Body of pancreas (tissue), 4 donors: ENCODE results near the gene FOXL2. TPM values are rescaled to one million over a fixed set of nuclear protein-coding genes. Genes with fewer than 3 reads are reported as not detected.

Source experiments
- ATAC-seq: fragments of 150-250 bp; one replicate; pipeline ENCODE4 v1.9.1; 2016
- DNase-seq, 4 donors: peaks; one replicate each; pipeline ENCODE4 v3.0.0-alpha.2; 2019
- H3K27ac ChIP-seq, 4 donors: fragments of 200-600 bp; sonication (generic); 1 replicate in 3 of 4; 2 replicates in 1 of 4; pipeline versions ENCODE4 v1.5.1 to v1.6.1; 2016 to 2019; ENCODE audit warnings: mild to moderate bottlenecking in 1 of 4, mixed read lengths in 1 of 4, moderate library complexity in 1 of 4
- H3K27me3 ChIP-seq, 2 donors: fragments of 200-600 bp; sonication (generic); one replicate each; pipeline ENCODE4 v1.6.0; 2016; ENCODE audit warnings: mild to moderate bottlenecking in 1 of 2
- H3K36me3 ChIP-seq, 2 donors: fragments of 200-600 bp; sonication (generic); replicated peaks in 1 of 2; 2 replicates each; pipeline ENCODE4 v1.5.1; 2016; ENCODE audit warnings: low read depth in 2 of 2; ENCODE audit not compliant: insufficient read depth in 1 of 2
- H3K4me1 ChIP-seq: fragments of 200-600 bp; sonication (generic); one replicate; pipeline ENCODE4 v1.6.0; 2016
- H3K4me3 ChIP-seq, 2 donors: fragments of 200-600 bp; sonication (generic); 1 replicate in 1 of 2; 2 replicates in 1 of 2; pipeline ENCODE4 v1.5.1; 2016 to 2019
- H3K9me3 ChIP-seq, 3 donors: fragments of 200-600 bp; sonication (generic); 1 replicate in 2 of 3; 2 replicates in 1 of 3; pipeline ENCODE4 v1.5.1; 2016
- CTCF ChIP-seq, 7 experiments: fragments of 450-650 bp in 4 of 7; fragments of 200-600 bp in 3 of 7; sonication (generic) in 3 of 7; IDR thresholded peaks; one replicate each; pipeline ENCODE4 v1.5.1; 2016 to 2019; ENCODE audit warnings: antibody characterized with exemption in 7 of 7
- POLR2A ChIP-seq, 3 donors: fragments of 450-650 bp; IDR thresholded peaks; one replicate each; pipeline ENCODE4 v1.6.1; 2016; ENCODE audit warnings: antibody characterized with exemption in 3 of 3, mild to moderate bottlenecking in 2 of 3
- WGBS, 2 donors: methylation state at CpG; one replicate each; pipeline ENCODE4 v1.1.5; 2017; 5-methylcytosine and 5-hydroxymethylcytosine counted together
- intact Hi-C: fragments of 100-400 bp; cut with DNase I; formaldehyde crosslinking; loops from one replicate; pipeline ENCODE4 v1.15.1; 2023
- total RNA-seq, 2 donors: library from RNA; depleted of rRNA; stranded (reverse); fragments of >200 nt; gene quantifications; one replicate each; pipeline ENCODE4 v1.1.0, GENCODE V29; 2016

The FOXL2 gene
- total RNA-seq, 2 donors from 2014 or later = 0.26 TPM; not detected in 1

DNA sequence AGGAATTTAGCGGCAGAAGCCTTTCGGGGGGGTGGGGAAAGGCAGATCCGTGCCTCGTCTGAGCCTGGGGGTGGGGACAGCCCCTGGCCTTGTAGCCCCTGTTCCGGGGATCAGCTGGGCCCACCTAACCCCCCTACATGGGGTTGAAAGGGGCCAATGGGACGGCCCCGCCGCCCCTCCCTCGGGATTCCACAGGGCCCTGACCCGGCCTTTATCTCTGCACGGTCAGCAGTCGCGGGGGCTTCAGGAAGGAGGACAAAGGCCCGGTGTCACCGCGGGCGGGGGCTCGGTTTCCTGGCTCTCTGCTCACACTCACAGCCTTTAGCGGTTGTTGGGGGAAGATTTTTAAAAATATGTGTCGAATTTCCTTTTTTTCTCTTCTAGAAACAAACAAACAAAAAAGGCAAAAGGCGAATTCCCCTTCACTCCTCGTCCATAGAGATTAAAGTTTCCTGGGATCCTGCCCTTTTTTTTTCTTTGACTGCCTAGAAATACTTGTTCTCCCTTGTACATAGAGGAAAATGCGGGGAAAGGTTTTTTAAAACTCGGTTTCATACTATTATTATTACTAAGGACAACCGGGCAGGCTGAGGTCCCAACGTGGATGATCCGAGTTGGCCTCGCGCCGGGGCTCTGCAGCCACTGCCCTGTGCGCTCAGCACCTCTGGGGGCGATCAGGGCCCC is 7.9 kb downstream of the FOXL2 start:
- no peak overlapping the region for H3K4me3 ChIP-seq

GRCh38 chr3:138938056-138938876 is 8.7 kb downstream of the FOXL2 start:
- Histone ChIP-seq H3K27me3 (peaks cover 6 to 46% of the 10 kb centered on the region in 2 donors), H3K9me3 (no peaks in the 10 kb centered on the region), H3K36me3 (no peaks in the 10 kb centered on the region), H3K4me1 (peaks cover 45% of the 10 kb centered on the region), H3K27ac (no peak overlapping the region), H3K4me3 (no peak overlapping the region)
- 0 to 6% methylated on average over 3 to 47 of the region's 48 CpGs for WGBS, 2 donors
- TF ChIP-seq POLR2A (IDR thresholded peaks at IDR 0.05) = no peak
- TF ChIP-seq CTCF (IDR thresholded peaks at IDR 0.05) = no peak
- no peak for ATAC-seq
- intact Hi-C loops = no loop called here
- DNase-seq = no peak

More for the DNA sequence above, 7.9 kb downstream of the FOXL2 start:
- WGBS, 2 donors = 9 to 15% methylated on average over 29 to 32 of the region's 32 CpGs
- Histone ChIP-seq H3K9me3 (no peaks in the 10 kb centered on the region), H3K27me3 (peaks cover 6 to 52% of the 10 kb centered on the region in 2 donors), H3K27ac (no peak overlapping the region), H3K36me3 (no peaks in the 10 kb centered on the region), H3K4me1 (peaks cover 45% of the 10 kb centered on the region)
- TF ChIP-seq POLR2A (IDR thresholded peaks at IDR 0.05) = no peak
- TF ChIP-seq CTCF (IDR thresholded peaks at IDR 0.05) = no peak
- intact Hi-C loops = no loop called here
- no peak for ATAC-seq
- DNase-seq = no peak

DNA sequence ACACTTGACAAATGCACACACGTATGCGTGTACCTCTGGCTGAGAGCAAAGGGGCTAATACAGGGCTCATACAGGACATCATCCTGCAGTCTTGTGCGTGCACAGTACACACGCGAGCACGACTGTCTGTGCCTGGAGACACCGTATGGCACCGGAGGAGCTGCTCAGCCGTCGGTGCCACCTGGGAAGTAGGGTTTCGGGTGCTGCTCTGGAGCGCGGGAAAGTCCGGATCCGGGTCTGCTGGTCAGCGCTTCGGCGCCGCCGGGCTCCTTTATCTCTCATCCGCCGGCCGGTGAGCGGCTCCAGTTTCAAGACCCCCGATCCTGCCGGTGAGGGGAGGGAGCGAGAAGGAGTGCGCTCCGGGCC is 9.3 kb downstream of the FOXL2 start:
- no peak overlapping the region for H3K4me3 ChIP-seq
- H3K36me3 ChIP-seq = no peaks in the 10 kb centered on the region
- WGBS, 2 donors = 7 to 11% methylated on average over 3 to 23 of the region's 29 CpGs
- H3K27ac ChIP-seq = no peak overlapping the region
- intact Hi-C loops = no loop called here
- H3K4me1 ChIP-seq = peaks cover 45% of the 10 kb centered on the region
- peak in 2 of 4 donors; percentile 18 to 23 for DNase-seq
- no peak for TF ChIP-seq CTCF (IDR thresholded peaks at IDR 0.05)
- no peak for TF ChIP-seq POLR2A (IDR thresholded peaks at IDR 0.05)
- H3K9me3 ChIP-seq = no peaks in the 10 kb centered on the region
- peaks cover 6 to 46% of the 10 kb centered on the region in 2 donors for H3K27me3 ChIP-seq
- no peak for ATAC-seq

GRCh38 chr3:138936741-138937689 is 9.9 kb downstream of the FOXL2 start:
- TF ChIP-seq CTCF (IDR thresholded peaks at IDR 0.05) (no peak), POLR2A (IDR thresholded peaks at IDR 0.05) (no peak)
- Histone ChIP-seq H3K4me3 (no peak overlapping the region), H3K4me1 (peaks cover 45% of the 10 kb centered on the region), H3K9me3 (no peaks in the 10 kb centered on the region), H3K27me3 (peaks cover 6 to 43% of the 10 kb centered on the region in 2 donors), H3K36me3 (no peaks in the 10 kb centered on the region), H3K27ac (no peak overlapping the region)
- DNase-seq (peak in 2 of 4 donors; percentile 15 to 24), ATAC-seq (peak; percentile 2)
- WGBS, 2 donors = 10 to 23% methylated on average over 17 to 45 of the region's 45 CpGs
- intact Hi-C loops = no loop called here
